Fibroblast of pulmonary artery (primary cell): Measurements from ENCODE around the gene SHANK2.

Experiments used
- DNase-seq: peaks from one replicate; pipeline ENCODE4 v3.0.0-alpha.2; 2010; ENCODE audit warnings: low read depth
- H3K4me3 ChIP-seq: replicated peaks from 2 replicates; pipeline ENCODE4 v1.5.1; 2011; ENCODE audit warnings: low read depth, mild to moderate bottlenecking, control low read depth, low read length, moderate library complexity
- TF ChIP-seq, protein P1 (sequence below): IDR thresholded peaks from 2 replicates; pipeline ENCODE4 v1.5.1; 2011; ENCODE audit warnings: mild to moderate bottlenecking, control low read depth, low read length, inconsistent platforms; ENCODE audit errors: missing control alignments

The SHANK2 gene

DNA sequence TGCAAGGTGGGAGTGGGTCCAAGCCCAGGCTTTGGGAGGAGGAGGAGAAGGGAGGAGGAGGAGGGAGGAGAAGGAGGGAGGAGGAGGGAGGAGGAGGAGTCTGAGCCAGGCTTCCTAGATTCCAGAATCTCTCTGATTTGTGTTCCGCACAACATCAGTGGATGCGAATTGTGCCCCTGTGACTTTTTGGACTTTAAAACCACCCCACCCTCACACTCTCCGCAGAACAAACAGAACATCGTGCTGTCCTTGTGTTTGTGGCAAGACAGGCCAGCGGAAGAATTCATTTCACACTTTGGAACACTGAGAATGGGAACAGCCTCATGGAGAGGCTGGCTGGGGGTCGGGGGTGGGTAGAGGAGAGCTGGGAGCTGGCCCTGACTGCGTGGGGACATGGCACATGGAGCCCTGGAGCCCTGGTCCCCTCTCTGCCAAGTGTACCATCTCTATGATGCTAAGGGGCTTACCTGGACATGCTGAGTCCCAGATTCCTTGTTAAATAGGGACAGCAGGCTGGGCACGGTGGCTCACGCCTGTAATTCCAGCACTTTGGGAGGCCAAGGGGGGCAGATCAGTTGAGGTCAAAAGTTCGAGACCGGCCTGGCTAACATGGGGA, 16.4 kb upstream of the SHANK2 start:
- TF ChIP-seq, protein P1, sequence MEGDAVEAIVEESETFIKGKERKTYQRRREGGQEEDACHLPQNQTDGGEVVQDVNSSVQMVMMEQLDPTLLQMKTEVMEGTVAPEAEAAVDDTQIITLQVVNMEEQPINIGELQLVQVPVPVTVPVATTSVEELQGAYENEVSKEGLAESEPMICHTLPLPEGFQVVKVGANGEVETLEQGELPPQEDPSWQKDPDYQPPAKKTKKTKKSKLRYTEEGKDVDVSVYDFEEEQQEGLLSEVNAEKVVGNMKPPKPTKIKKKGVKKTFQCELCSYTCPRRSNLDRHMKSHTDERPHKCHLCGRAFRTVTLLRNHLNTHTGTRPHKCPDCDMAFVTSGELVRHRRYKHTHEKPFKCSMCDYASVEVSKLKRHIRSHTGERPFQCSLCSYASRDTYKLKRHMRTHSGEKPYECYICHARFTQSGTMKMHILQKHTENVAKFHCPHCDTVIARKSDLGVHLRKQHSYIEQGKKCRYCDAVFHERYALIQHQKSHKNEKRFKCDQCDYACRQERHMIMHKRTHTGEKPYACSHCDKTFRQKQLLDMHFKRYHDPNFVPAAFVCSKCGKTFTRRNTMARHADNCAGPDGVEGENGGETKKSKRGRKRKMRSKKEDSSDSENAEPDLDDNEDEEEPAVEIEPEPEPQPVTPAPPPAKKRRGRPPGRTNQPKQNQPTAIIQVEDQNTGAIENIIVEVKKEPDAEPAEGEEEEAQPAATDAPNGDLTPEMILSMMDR: no peak
- no peak for DNase-seq
- no peak overlapping the region for H3K4me3 ChIP-seq

DNA sequence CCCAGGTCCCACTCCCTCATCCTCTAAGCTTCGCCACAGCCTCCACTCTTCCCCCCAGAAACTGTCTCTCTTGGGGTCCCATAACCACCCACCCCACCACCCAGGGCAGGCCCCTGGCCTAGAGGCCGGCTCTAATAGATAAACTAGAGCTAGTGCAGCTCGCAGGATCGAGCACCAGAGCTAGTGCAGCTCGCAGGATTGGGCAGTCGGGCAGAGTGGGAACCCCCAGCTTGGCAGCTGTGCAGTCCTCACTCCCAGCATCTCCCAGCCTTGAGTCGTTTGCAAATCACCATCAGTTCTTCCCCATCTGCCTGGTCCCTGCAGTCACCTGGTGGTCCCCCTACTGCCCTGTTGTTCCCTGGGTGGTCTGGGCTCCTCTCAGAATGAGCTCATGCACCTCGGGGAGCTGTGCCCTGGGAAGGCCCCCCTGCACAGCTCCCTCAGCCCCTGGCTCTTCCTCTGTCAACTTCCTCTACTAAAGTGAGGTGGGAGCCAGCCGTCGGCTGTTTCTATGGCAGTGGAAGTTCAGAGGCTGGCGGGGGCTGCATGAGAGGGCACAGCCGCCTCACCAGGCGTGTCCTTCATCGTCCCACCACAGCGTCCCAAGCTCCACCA, 15.5 kb upstream of the SHANK2 start:
- DNase-seq: no peak

DNA sequence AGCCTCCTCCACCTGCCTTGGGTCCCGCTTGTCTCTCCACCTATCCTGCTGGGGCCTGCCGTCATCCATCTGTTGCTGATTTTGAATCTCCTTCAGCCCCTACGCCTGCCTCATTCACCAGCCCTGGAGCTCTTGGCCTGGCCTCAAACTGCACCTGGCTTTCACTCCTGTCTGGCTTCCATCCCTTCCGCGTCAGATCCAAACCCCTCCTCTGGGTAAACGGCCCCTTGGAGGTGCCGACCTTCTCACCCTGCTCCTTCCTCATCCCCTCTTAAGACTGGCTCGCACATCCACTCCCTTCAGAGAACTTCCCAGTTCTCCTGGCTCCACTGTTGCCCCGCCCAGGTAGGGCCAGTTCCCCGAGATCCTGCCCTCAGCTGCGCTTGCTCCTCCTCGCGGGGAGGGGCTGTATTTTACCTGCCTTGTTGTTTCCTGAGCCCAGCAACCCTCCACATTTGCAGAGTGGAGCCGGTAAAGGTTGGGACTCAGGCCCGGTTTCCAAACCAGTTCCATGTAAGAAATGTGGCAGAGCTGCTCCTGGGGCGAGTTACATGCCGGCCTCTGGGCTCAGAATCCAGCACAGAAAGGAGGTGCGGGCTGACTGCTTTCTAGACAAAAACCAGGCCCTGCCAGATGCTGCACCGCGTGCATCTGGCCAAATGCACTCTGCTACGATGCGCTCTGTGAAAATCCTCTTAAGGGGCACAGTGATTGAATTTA, 13.9 kb upstream of the SHANK2 start:
- H3K4me3 ChIP-seq: no peak overlapping the region
- TF ChIP-seq, protein P1: no peak
- no peak for DNase-seq

More for the DNA sequence above, 15.5 kb upstream of the SHANK2 start:
- TF ChIP-seq, protein P1: no peak
- no peak overlapping the region for H3K4me3 ChIP-seq

DNA sequence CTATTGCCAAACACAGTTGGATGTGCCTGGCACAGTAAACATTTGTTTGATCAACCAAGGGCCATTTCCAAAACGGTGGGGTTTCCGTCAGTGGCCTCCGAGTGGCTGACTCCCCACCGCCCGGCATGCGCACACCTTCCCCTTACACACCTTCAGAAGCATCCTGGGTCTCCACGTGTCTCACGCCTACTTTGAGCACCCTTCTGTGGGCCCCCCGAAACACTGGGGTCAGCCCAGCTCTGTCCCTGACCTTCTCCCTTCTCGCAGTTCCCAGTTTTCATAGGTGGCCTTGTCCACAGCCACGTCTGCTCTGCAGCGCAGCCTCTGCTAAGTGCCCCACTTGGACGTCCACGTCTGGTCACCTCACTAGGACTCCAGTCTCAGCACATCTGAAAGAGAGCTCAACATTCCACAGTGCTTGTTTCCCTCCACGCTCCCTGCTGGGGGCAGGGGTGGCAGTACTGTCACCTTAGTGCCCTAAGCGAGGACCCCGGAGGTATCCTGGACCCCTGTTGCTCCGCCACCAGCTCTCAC, 13.2 kb upstream of the SHANK2 start:
- H3K4me3 ChIP-seq: no peak overlapping the region
- no peak for DNase-seq
- TF ChIP-seq, protein P1: no peak

DNA sequence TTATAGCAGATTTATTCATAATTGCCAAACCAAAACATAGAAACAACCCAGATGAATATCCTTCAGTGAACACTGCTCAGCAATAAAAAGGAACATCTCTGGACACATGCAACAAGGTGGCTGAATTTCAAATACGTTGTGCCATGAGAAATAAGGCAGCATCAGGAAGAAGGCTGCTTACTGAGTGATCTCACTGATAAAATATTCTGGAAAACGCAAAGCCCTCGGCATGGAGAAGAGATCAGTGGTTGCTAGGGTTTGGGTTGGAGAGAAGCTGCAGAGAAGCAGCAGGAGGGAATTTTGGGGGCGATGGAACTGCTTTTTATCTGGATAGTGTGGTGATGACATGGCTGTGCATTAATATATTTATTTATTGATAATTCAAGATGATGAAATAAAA, 11.0 kb upstream of the SHANK2 start:
- TF ChIP-seq, protein P1: no peak
- no peak overlapping the region for H3K4me3 ChIP-seq
- no peak for DNase-seq

DNA sequence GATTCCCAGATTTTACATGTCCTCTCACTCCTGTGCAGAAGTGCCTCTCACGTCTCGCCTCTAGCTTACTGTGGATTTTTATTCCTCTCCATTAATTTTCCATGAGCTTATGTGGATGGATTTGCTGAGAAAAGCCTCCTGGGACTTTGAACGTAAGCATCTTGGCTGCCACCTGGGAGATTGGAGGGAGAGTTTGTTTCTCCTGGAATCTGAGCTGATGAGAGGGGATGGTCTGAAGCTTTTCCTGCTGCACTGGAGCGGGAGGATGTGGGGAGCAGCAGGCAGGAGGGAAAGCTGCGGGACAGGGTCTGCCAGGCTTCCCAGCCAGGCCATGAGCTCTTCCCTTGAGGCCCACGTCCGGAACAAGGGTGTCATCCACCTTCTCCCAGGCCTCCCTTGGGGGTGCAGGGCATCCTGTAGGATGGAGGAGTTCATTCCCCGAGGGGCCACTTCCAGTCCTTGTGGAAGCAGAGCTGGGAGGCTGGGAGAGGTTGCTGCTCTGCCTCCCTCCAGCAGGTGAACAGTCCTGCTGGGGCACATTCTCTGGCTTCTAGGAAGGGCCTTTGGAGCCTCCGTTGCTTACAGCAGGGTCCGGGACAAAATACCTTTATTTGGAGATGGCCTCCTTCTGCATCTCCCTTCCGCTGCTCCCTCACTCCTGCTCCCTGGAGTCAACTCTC, 3.6 kb upstream of the SHANK2 start:
- no peak overlapping the region for H3K4me3 ChIP-seq
- TF ChIP-seq, protein P1: no peak
- DNase-seq: no peak
